Activated CD8-positive, alpha-beta memory T cell treated with anti-CD3 and anti-CD28 coated beads, Interleukin-2, amount 50 U/mL, for 48 hours (primary cell): ENCODE data around the gene GALNT18.

ENCODE experiments used
- DNase-seq: peaks from one replicate; pipeline ENCODE4 v3.0.0-alpha.2; 2020

The GALNT18 gene

DNA sequence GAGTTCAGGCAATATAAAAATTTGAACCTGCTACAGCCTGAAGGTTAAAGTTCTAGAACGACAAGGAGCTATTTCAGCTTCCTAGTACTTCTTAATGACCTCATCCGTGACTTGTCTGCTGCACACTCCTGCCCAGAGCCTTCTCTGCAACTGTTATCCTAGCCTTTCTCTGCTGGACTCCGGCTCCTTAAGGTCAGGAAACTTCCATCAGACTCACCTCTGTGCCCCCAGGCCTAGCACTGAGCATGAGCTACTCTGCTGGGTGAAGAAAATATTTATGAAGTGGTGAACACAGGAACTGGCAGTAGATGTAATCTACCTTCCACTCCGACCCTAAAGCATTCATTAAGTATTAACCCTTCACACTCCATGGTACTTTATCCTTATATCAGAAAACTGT is 287.2 kb downstream of the GALNT18 start:
- DNase-seq = no peak

DNA sequence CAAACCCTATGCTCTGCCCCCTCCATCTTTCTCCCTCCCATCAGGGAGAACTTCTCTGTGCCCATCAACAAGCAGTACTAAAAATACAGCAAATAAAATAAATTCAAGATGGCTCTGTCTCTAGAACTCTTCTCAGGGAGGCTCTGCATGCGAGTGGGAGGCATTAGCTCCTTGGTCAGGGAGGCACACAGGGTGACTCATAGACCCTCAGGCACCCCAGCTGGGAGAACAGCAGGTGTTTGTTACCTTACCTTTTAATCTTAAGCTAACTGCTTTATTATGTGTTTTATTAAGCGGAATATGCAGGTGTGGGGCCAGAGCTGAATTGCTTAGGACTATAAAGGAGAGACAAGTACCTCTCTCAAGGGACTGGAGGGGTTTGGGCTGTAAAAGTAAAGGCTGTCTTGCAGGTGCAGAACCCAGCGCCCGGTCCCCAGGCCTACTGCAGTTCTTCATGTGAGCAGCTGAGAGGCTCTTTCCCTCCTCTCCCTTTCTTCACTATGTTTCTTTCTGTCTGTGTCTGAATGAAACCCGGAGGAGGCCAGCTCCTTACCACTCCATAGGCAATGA is 289.6 kb downstream of the GALNT18 start:
- no peak for DNase-seq

DNA sequence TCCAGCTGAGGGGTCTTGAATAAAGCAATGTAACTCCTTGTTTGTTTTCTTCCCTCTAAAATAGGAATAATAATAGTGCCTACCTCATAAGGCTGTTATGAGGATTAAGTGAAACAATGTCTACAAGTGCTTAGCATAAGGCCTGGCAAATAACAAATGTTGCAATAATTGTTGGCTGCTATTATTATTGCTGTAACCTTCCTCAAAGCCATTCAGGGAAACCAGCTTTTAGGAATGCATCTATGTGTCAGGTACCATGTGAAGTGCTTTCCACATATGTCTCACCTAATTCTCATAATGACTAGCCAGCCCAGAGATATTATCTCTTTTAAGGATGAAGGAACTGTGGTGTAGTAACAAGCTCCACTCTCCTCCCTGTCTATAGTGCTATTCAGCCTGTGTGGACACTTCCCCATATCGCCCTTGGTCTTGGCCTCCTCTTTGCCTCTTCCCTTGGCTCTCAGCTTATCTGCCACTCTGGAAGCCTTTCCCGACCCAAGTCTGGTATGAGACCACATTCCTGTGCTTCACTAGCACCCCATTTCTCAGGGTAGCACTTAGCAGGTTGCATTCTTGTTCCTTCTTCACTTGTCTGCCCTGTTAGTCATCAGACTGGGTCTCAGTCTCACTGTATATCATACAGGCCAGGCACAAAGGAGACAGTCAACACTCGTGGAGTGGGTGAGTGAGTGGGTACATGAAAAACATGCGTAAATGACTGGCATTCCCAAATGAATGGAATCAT is 292.6 kb downstream of the GALNT18 start:
- DNase-seq = no peak

DNA sequence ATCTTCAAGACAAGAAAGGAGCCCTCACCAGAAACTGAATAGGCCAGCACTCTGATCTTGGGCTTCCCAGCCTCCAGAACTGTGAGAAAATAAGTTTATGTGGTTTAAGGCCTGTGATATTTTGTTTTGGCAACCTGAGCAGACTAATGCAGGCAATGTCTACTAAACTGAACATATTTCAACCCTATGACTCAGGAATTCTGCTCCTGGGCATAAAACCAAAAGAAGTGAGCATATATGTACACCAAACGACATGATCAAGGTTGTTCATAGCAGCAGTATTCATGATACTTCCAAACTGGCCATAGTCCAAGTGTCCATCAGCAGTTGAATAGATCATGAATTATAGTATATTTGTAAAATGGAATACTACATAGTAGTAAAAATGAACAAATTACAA is 297.7 kb downstream of the GALNT18 start:
- DNase-seq = no peak

DNA sequence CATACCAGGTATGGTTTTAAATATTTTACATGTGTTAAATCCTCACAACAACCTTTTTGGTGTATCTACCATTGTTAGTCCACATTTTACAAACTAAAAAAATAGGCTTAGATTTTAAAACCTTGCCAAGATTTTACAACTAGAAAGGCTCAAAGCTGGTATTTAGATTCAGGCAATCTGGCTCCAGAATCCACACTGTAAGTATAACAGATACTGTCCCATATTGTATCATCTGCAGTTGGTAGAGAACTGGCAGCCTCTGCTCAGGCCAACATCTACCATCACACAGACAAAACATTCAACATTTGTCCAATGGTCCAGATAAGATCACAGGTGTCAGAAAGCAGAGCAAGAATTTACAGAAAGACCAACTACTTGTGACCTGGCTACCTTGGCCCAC is 299.7 kb downstream of the GALNT18 start:
- no peak for DNase-seq

DNA sequence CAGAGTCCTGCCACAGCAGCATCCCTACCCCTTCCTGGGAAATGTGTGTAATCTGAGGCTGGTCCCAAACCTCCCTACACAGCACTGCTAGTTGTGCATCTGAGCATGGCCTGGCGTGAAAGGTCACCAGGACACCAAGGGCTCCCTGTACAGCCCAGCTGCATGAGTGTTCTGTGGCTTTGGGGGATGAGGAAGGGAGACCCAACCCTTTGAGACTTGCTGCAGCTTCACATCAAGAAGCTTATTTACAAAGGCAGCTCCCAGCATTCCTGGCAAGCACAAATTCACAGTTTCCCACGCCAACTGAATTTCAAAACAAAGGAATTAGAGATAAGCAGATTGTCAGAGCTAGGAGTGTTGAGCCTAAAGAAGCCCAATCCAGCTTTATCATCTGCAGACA is 301.0 kb downstream of the GALNT18 start:
- no peak for DNase-seq

DNA sequence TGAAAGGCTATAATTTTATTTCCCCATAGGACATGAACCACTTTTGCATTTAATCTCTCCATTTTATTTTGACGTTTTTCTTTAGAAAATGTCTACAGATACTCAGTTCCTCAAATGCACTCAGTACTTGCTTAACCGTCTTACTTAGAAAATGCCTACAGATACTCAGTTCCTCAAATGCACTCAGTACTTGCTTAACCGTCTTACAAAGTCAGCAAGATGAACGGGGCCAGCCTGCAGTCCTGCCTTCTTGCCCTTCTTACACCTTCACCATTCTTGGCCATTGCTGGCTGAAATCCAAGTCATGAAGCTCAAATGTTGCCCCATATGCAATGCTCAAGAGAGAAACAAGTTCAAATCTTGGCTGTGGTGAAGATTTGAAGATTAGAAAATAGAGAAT is 302.8 kb downstream of the GALNT18 start:
- DNase-seq = no peak

DNA sequence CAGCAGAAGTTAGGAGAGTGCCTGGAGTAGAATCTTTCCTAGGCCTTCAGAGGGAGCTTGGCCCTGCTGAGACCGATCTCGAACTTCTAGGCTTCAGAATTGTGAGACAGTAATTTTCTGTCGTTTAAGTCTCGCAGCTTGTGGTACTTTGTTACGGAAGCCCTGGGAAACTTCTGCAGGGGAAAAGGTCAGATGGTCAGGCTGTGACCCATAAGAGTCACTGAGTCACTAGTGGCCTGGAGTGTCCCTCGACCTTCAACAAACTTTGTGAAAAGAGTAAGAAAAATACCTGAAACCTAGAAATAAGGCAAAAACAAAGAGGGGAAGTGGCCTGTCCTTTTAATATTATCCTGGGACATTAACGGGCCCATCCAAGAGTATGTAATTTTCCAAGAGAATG is 303.3 kb downstream of the GALNT18 start:
- DNase-seq = no peak

DNA sequence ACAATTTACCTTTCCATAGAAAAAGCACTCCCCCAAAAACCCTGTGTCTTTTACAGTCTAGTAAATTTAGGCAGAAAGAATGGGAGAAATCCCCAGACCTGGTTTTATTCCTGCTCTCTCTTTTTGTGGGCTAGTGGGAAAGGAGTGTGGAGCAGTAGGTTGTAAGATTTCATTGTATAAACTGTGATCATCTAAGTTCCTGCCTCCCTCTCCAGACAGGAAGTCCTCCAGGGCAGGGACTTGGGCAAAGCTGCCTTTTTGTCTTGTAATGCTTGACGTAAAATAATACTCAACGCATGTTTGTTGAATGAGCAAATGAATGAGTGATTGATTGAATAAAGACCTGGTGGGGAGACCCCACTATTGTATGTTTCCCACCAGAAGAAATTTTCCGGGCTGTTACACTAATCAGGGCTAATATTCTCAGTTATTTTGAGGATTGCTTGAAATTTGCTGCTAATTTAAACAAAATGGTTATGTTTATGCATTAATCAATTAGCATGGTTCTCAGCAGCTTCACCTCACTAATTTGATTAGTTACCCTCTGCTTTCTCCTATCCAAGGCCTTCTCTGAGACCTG is 305.1 kb downstream of the GALNT18 start:
- no peak for DNase-seq

DNA sequence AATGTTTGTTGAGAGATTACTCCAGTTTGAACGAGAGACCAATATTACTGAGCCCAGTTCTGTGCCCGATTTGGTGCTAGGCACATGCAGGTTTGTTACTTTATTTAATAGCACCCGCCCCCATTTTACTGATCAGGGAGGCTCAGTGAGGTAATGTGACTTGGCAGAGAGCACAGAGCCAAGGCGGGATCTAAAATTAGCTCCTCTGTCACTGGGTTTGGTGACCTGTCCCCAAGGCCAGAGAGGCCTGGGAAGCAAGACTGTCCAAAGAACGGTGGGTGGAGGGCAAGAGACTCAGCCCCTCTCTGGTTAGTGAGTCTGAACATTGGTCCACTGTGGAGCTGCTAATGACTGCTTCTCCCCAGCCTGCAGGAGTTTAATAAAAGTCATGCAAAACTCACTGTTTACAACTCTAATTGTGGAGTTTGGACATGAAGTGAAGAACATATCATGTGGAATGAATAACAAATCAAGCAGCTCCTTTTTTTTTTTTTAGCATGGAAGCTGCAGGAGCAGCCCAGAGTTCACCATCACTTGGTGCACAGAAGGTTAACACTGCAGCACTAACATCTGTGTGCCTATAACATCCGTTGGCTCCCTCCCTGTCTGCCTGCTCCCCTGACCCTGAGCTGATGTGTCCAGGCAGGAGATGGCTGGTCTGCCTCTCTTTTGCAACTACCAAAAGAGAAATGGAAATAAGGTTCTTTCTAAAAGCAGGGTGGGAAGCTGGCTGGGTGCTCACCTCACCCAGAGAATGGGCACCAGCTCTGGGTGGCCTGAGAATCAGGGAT is 307.7 kb downstream of the GALNT18 start:
- no peak for DNase-seq

DNA sequence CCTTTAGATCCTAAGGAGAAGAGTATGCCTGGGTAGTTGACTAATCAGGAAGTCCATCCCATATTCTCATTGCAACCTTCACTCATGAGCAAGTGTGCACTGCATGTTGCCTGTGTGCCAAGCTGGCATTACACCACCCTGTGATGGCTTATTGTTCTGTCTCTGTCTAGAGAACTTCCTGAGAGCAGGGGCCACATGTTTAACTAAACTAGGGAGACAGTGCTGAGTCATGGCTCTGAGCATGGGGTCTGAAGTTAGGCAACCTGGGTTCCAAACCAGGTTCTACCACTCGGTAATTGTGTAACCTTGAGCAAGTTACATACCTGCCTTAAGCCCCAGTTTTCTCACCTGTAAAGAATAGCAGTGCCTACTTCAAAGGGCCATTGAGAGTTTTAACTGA is 308.4 kb downstream of the GALNT18 start:
- no peak for DNase-seq

DNA sequence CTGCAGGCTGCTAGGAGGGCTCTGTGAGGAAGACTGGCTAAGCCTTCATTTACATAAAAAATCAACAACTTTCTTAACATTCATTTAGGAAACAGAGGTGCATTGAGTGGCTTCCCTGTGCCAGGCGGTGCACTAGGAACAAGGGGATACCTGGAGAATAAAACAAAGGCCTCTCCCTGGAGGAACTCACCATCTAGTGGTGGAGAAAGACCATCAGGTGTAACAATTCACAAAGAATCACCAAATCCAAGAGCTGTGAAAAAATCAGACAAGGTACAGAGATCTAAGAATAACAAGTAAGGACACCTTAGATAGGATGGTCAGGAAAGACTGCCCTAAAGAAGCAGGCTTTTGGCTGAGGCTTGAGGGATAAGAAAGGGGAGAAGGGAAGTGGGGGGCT is 309.1 kb downstream of the GALNT18 start:
- no peak for DNase-seq

DNA sequence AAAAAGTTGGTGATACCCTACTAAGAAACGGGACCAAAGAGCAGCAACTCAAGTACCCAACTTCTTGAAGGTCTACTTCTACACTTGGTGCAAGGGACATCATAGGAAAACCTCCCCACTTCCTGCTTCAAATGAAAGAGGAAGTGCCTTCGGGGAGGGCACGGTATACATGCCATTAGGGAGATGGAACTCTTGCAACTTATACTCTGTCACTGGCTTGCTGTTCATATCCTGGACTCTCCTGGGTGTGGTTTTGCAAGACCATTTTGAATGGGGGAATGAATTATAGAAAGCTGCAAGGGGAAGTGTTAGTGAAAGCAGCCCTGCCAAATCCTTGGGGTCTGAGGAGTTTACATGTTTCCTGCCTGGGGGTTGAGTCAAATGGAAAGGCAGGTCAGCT is 310.6 kb downstream of the GALNT18 start:
- DNase-seq = no peak

DNA sequence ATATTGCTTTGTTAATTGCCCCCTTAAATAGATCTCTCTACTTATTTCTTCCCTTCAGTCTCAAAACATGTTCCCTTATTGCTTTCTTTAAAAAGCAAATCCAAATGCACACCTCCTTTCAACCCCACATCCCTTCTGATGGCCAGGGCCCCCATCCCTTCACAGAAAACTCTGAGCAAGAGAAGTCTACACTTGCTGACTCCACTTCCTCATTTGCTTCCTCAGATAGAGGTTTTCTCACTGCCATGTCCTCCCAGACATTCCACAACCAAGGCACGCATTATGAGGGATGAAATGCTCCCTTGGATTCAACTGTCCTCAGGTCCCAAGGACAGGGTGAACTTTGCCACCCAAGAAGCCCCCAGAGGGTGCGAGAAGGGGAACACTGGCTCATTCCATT is 311.9 kb downstream of the GALNT18 start:
- DNase-seq = no peak

DNA sequence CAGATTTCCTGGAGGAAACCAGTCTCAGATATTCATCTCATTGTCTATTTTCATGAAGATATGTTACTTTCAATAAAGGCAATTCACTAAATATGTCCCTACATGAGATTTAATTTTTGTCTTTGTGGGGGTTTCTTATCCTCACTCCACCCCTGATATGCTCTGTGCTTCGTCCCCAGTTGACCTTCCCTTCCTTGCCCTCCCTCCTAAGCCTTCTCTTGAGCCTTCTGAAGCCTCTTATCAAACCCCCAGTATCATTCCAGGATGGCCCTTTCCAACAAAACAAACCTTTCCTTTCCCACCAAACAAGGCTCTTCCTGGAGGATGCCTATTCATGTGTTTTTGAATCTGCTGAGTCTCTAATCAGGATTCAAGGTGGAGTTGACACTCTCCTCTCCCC is 313.6 kb downstream of the GALNT18 start:
- no peak for DNase-seq

DNA sequence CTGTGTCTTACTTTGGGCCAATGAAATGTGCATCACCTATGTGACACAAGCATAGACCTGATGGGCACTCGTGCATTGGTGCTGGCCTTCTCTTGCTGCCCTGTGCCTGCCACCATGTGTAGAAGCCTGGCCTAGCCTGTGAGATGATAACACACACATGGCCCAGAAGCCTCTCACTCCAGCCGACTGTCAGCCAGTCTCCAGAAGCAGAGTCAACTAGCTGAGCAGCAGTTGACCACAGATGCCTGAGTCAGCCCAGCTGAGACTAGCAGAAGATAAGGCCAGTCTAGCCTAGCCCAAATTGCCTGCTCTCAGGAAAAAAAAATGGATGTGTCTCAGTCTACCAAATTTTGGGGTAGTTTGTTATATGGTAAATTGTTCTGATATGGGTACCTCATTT is 314.9 kb downstream of the GALNT18 start:
- DNase-seq = no peak

DNA sequence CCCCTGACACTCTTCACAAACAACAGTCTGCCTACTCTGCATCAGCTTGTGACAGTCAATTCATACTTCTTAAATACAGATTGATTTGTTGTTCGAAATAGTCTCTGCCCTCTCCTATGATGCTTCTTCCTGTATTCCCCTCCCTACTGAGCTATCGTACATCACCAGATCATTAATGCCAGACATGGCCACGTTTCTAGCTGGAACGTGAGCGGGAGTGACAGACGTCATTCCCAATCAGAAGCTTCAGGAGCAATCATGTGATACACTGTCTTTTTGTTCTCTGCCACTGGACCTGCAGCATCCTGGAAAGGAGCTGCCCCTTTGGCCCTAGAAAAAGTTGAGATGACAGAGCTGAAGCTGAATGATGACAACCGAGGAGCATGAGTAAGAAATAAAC is 317.3 kb downstream of the GALNT18 start:
- no peak for DNase-seq

DNA sequence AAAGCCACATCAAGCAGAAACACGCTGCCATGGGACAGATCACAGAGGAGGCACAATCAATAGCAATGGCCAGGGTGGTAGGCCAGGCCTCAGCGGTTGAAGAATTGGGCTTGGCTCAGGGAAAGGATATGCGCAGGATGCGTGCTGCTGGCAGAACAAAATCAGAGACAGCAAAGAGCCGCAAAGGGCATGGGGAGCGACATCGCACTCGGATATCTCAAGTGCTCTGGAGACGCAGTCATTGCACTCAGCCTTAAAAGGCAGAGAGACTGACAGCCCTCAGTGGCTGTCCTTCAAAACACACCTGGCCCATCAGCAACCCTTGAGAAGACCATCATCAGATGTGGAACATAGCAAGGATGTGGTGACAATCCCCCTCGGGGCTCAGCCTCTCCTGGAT is 319.2 kb downstream of the GALNT18 start:
- no peak for DNase-seq

DNA sequence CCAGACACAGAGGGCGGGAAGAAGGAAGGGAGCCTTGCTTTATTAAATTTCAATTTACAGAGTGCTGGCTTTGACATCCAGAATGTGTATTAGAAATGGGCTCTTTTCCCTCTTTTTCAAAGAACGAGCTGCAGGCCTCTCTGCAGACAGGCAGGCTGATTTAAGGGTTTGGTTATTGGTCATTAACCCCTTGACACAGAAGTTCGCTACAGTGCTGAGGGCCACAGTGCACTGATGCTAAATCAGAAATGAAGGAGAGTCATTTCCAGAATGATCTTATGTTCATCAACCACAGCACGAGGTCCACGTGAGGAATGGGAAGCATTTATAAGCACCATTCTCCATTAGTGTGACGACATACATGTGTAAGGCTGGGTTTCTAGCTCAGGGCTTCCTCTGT is 320.6 kb downstream of the GALNT18 start:
- no peak for DNase-seq

DNA sequence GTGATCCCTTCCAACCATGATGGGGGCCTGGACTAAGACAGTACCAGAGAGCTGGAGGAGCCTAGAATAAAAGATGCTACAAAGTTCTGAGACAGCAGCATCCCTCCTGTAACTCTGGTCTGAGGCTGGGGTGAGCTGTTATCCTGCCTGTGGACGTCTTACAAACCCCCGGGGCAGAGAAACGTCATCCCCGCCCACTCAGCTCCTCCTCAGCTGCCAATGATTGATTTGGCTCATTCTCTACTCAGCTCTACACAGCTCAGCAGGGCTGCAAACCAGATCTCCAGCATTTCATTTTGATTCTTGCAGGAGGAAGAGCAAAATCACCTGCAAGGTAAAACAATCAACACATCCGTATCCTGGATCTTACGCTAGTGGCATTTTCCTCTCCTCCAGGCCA is 324.2 kb downstream of the GALNT18 start:
- DNase-seq = no peak

DNA sequence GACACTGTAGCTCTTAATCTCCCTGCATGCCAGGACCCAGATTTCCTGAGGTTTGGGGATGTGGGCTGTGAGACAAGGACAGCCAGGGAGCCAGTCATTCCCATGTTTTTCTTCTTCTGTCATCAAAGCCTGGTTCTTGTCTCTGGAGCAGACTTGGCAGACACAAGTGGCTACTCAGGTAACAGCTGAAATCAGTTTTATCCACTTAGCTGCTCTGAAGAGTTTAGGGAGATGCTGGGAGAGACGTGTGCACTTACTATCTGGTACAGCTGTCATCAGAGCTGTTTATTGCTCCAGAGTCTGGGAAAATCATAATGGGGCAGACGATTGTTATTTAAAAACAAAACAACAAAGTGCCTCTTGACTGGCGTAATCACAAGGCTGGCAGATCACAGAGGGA is 325.4 kb downstream of the GALNT18 start:
- DNase-seq = no peak

DNA sequence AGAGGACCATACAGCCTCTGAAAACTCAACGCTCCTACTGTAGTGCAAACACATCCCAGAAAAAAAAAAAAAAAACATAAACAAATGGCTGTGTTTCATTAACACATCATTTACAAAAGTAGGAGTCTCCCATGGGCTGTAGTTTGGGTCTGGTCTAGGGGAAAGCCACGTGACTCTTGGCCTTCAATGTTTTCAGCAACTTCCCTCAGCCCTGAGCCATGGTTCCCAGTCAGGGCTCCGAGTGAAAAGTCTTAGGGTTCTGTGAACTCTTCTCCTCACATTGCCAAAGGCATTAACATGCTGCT is 327.3 kb downstream of the GALNT18 start:
- no peak for DNase-seq

DNA sequence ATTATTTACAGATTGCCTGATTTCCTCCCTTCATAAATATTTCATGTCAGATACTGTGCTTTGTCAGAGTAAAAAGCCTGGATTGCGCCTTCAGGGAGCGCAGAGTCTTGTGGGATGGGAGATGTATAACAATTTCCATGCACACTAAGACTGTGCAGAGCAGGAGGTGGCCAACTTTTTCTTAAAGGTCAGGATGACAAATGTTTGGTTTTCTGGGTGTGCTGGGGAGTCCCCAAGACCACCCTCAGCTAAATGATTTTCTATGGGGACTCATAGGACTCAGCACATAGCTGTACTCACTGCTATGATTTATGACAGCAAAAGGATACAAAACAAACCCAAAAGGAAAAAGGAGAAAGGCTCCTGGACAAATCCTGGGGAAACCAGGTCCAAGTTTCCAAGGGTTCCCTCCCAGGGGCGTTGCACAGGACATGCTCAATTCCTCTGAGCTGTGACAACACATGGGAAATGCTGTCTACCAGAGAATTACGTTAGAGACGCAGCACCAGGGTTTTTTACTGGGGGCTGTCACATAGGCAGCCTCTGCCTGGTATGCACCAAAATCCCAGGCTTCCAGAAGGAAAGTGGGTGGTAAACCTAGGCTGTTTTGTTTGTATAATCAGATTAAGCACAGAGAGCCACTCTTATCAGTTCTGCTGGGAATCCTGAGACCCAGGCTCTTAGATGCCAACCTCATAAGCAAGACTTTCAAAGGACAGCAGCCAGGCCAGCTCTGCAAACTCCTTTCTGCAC is 327.8 kb downstream of the GALNT18 start:
- DNase-seq = no peak
